ENCODE data around the gene UGT1A4. TPM values are rescaled to one million over a fixed set of nuclear protein-coding genes. Genes with fewer than 3 reads are reported as not detected.

The UGT1A4 gene
- total RNA-seq, 1 experiment from 2014 or later = not detected

GRCh38 chr2:233821709-233822100 is 103.2 kb downstream of the UGT1A4 start:
- no peaks in the 10 kb centered on the region for H3K27me3 ChIP-seq (ENCODE audit: insufficient read depth, low read length)
- H3K56ac ChIP-seq (ENCODE audit: insufficient read length, low read depth, low read length) = no peak overlapping the region
- H3K4me1 ChIP-seq (ENCODE audit: insufficient read depth, low read length) = no peaks in the 10 kb centered on the region
- no peaks in the 10 kb centered on the region for H3K79me2 ChIP-seq (ENCODE audit: insufficient read depth, low read length)
- H4K91ac ChIP-seq (ENCODE audit: insufficient read length, low read depth, low read length) = no peak overlapping the region
- Mint-ChIP-seq H3K4me3 (no peak overlapping the region), H3K4me1 (no peaks in the 10 kb centered on the region; a peak in 1 of 4 replicates), H3K36me3 (ENCODE audit: insufficient read depth in 1 of 3, low read depth in 3 of 3) (no peaks in the 10 kb centered on the region), H3K27me3 (ENCODE audit: low read depth) (peaks cover 1% of the 10 kb centered on the region; the same call in 1 of the 2 replicates), H3K27ac (no peak overlapping the region; a peak in 1 of 7 replicates), H3K9me3 (peaks cover 4 to 5% of the 10 kb centered on the region in 2 experiments; a peak in 4 of 5 replicates)
- WGBS (ENCODE audit: extremely low coverage, insufficient read length, low lambda C conversion rate) = no CpG with 5 or more reads among the region's 8 CpGs
- no peaks in the 10 kb centered on the region for H4K20me1 ChIP-seq (ENCODE audit: control insufficient read depth, insufficient read depth, insufficient read length)
- no peak overlapping the region for H3K4ac ChIP-seq (ENCODE audit: low read depth, low read length)
- no peaks in the 10 kb centered on the region for H3K23me2 ChIP-seq (ENCODE audit: insufficient read length, low read depth, low read length, poor library complexity, severe bottlenecking)
- no peak overlapping the region for H2BK15ac ChIP-seq (ENCODE audit: low read depth, low read length)
- H3K18ac ChIP-seq (ENCODE audit: insufficient read length, low read depth, low read length) = no peak overlapping the region
- DNase-seq = no peak
- no peak overlapping the region for H3K23ac ChIP-seq (ENCODE audit: insufficient read length, low read depth, low read length)
- no peak overlapping the region for H2AFZ ChIP-seq (ENCODE audit: low read length)
- no peak for TF ChIP-seq CTCF (conservative IDR thresholded peaks at IDR 0.05)
- H3K79me1 ChIP-seq (ENCODE audit: insufficient read depth, low read depth, low read length, poor library complexity, severe bottlenecking) = no peaks in the 10 kb centered on the region
- no peak overlapping the region for H3K9ac ChIP-seq (ENCODE audit: extremely low read depth, insufficient read length, low read length)
- no peak overlapping the region for H2BK20ac ChIP-seq (ENCODE audit: low read depth, low read length, poor library complexity, severe bottlenecking)
- H3K9me3 ChIP-seq (ENCODE audit: control insufficient read depth, low read depth, low read length) = no peaks in the 10 kb centered on the region
- no peak overlapping the region for H3K4me2 ChIP-seq (ENCODE audit: insufficient read depth, insufficient read length, low read length)
- no peak overlapping the region for H4K8ac ChIP-seq (replicated peaks; ENCODE audit: insufficient read length, low read depth, low read length)
- no peak overlapping the region for H4K5ac ChIP-seq (ENCODE audit: insufficient read length, low read depth, low read length)
- H3K27ac ChIP-seq (ENCODE audit: insufficient read length, low read depth, low read length) = no peak overlapping the region
- H2BK120ac ChIP-seq (ENCODE audit: low read depth, low read length, poor library complexity, severe bottlenecking) = no peak overlapping the region
- H3T11ph ChIP-seq (ENCODE audit: low read length) = no peak overlapping the region
- no peak overlapping the region for H2BK12ac ChIP-seq (ENCODE audit: insufficient read length, low read depth, low read length)
- no peak overlapping the region for H2AK5ac ChIP-seq (ENCODE audit: insufficient read length, low read length)
- no peak overlapping the region for H2BK5ac ChIP-seq (ENCODE audit: insufficient read length, low read length)
- H3K14ac ChIP-seq (ENCODE audit: insufficient read depth, low read length) = no peak overlapping the region; the same call in 1 of the 2 replicates
